Stimulated activated CD8-positive, alpha-beta memory T cell treated with anti-CD3 and anti-CD28 coated beads, Interleukin-15, amount 100 ng/mL, for 24 hours (primary cell): ENCODE data around the gene GABBR2.

ENCODE experiments used
- DNase-seq: peaks from one replicate; pipeline ENCODE4 v3.0.0-alpha.2; 2020; ENCODE audit warnings: low read depth

GABBR2 gene

DNA sequence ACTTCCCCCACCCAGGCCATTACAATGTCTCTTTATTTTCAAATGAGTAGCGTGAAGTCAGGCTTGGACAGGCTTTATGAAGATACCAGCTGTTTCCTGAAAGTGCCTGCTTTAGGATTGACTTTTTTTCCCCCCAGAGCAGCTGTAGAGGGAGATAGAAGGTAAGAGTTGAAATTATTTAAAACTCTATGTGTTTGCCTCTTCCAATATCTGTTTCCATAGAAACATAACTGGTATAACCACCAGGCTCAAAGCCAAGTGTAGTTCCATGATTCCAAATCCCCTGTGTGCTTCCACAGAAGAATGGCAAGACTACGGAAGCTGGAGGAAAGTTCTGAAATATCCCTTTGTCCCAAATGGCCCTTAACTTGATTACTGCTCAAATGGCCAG lies 365.9 kb downstream of the GABBR2 start:
- no peak for DNase-seq

DNA sequence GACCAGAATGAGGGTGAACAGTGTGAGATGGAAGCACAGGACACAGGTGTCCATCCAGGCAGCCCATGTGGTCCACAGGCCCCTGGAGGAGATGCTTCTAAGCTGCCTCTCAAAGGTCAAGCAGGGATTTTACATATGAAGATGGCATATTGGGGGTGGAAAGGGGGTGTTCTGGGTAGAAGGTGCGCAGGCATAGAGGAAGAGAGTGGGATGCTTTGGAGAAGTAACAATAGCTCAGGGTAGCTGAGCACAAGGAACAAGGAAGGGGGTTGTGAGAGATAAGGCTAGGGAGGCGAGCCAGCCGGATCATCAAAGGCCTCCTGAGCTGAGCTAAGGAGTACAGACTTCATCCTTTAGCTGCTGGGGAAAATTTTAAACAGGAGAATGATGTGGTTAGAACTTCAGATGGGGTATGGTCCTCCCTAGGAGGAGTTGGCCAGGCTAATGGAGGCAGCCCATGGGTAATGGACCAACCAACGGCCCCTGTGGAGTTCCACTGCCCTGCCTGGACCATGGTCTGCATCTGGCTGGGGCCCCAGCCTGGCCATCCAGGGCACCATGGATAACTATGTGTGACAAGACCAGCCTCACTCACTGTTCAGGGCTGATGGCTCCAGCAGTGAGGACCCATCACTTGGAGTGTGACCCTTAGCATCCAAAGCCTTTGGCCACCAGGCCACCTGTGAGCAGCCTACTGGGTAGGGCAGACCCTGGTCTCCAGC lies 366.5 kb downstream of the GABBR2 start:
- no peak for DNase-seq

DNA sequence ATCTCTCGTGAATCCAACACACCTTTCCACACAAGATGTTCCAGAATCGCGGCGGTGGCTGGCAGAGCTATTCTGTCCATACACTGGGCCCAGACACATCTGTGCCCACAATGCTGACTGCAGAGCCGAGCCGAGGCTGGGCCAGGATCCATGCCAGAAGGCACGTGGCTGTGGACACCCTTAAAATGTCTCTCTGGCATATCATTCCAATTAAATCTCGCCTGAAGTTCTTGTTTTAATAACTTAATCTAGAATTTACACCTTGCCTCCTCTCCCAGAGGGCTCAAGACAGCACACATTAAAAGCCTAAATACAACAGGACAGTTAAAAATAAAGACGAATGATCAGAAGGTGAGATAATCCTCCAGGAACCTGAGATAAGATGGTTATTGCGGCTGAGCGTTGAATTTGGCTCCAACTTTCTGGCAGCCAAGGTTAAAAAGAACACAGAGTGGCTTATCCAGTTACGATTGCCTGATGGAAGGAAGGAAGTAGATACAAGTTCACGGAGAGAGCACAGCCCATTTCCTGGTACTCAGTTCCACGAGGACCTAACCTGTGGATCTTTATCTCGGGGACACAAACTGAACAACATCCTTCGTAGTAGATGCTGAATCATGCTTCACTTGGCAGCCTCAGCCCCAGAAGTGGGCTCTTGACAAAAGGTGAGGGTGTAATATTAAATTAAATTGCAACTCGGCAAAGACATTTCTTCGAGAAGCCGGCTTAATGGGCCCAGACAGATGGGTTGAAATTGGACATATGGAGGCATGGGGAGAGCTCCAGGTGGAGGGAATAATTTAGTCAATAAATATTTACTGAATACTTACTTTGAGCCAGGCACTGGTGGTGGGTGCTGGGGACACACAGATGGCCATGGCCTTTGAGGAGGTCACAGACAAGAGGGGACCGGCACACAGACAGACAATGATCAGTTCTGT lies 367.3 kb downstream of the GABBR2 start:
- no peak for DNase-seq

DNA sequence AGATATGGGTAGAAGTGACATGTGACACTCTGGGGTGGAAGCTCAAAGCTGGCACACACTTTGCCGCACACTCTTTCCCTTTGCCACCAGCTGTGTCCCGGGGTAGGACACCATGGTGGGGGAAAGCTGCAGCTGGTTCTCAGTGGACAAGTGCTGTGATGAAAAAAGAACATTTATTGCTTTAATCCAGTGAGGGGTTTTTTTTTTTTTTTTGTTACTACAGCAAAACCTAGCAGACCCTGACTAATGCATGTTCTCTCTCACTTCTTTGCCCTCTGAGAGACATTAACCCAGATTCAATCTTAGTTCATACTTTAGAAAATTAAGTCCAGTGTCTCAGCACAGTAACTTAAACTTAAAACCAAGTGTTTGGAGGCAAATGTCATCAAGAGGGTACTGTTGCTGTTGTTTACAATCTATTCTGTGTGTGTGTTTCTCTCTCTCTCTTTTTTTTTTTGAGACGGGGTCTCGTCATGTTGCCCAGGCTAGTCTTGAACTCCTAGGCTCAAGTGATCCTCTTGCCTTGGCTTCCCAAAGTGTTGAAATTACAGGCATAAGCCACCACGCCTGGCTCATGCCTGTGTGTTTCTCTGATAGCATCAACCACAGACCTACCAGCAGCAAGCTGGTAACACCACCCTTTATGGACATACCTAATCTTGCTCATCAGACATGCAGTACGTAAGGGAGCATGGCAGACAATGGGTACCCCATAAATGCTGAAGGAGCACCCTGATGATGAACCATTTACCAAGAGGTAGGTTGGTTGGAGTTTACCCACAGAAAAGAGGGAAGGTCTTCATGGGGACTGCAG lies 368.5 kb downstream of the GABBR2 start:
- no peak for DNase-seq

DNA sequence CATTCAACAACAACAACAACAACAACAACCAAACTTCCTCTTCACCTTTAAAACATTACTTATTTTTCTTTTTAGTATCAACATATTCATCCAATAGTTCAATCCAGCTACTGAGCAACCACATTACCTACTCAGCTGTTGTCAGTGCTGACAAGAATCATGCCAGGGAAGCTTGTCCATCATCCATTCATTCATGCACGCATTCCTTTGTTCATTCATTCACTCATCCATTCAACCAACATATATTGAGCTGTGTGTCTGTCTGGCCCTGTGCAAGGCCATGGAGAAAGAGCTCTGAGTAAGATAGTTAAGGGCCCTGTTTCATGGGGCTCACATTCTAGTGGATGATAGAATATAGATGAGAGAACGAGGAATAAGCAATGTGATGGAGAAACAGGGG lies 373.1 kb downstream of the GABBR2 start:
- DNase-seq: no peak

DNA sequence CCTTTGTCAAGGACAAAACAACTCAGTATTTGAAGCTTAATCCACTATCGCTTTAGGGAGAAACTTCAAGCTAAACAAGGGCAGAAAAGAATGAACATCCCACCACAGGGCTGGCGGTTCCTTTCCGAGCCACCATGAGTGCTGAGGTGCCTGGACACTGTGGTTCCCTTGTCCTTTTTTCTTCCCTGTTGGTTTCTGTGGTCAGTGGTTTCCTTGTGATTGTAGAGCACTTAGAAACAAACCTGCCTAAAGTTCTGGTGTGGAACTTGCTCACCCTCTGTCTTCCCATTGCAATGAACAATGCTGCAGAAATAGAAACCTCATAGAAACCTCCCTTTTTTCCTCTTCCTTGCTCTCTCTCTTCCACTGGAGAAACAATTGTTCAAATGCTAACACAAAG lies 373.9 kb downstream of the GABBR2 start:
- no peak for DNase-seq

DNA sequence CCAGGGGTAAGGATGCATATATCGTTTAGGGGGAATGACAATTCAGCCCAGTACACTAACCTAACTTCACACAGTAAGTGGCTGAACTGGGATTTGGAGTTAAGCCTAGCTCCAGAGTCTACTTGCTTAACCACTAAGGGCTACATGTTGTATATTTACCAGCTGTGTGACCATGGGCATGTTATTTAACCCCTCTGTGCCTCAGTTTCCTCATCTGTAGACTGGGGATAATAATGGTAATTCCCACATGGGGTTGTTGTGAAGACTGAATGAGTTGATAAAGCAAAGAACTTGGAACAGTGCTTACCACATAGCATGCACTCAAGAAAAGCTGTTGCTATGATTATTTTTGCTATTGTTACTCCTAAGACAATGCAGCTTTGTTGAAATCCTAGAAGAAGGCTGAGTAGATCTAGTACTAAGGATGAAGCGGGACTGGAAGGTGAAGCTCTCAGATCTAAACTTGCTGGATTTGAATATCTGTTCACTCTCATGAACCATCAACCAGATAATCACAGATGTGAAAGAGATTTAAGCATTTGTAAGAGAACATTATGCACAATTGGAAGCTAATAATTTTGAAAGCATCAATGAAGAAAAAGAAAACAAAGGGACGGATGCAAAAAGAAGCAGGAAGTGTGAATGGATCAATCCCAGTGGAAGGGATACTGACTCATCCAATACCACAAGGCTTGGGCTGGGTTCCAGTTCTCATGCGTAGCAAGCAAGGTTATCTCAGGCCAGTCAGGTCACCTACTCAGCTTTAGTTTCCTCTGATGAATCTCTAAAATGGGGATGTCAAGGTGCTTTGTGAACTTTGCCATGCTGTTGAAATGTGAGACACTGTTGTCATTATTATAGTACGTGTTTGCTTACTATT lies 374.8 kb downstream of the GABBR2 start:
- DNase-seq: no peak

DNA sequence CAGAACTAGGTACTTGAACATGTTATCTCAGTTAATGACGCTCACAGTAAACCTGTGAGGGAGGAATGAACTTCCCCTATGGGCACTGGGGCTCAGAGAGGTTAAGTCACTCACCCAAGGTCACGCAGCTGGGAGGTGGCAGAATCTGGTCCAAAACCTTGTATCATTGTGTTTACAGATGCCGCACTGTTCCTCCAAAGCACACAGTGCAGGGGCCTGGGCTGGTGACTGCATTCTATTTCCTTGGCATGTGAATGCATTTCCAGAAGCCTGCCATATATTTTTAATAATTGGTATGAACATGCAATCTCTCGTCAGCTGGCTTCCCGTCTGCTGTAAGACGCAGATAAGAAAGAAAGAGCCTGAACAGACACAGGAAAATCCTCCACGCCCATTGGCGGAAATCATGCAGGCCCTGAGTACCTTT lies 376.3 kb downstream of the GABBR2 start:
- DNase-seq: no peak

DNA sequence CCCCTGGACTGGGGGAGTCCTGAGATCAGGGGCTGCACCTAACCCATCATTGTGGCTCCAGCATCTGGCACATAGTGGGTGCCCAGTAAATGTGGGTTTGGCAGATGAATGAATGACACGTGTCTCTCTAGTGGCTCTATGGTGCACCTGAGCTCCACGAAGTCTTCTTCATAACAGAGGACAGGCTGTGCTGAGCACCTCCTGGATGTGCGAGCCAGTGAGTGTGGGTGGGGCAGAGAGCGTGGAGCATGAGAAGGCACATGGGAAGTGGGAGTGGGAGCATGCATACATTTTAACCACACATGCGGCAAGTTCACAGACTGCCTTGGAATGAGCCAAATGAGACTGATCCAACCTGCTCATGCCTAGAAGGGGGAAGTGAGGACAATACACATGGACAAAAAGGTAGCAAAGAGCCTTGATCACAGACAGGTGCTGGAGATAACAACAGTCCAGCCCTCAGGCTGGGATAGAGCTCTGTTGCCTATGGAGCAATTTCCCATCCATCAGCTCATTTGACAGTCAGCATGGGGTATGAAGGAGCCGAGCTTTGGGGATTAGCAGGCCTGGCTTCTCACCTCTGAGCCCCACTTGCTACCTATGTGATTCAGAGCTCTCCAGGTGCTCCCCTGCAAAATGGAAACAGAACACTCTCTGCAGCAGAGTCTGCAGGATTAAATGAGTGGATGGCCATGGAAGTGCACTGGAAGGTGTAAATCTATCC lies 377.0 kb downstream of the GABBR2 start:
- DNase-seq: no peak

DNA sequence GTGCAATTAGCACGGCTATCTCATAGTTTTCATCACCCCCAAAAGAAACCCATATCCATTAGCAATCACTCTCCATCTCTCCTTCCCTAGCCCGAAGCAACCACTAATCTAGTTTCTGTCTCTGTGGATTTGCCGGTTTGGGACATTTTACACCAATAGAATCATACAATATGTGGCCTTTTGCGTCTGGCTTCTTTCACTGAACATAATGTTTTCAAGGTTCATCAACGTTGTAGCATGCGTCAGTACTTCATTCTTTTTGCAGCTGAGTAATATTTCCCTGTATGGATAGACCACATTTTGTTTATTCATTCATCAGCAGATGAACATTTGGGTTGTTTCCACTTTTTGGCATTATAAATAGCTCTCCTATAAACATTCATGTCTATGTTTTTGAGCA lies 377.9 kb downstream of the GABBR2 start:
- no peak for DNase-seq

DNA sequence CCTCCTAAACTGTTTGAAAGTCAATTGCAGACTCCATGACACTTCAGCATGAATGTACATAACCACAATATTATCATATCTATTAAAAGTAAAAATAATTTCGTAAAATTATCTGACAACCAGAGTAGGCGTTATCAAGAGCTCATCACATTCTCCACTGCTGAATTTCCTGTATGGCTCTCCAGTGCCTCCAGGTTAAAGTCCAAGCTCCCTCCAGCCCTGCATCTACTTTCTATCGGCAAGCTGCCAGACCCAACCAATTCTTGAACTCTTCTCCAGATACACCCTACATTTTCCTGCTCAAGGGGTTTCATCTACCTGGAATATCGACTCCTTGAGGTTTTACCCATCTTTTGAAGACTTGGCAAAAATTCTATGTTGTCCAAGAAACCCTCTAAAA lies 378.8 kb downstream of the GABBR2 start:
- no peak for DNase-seq

DNA sequence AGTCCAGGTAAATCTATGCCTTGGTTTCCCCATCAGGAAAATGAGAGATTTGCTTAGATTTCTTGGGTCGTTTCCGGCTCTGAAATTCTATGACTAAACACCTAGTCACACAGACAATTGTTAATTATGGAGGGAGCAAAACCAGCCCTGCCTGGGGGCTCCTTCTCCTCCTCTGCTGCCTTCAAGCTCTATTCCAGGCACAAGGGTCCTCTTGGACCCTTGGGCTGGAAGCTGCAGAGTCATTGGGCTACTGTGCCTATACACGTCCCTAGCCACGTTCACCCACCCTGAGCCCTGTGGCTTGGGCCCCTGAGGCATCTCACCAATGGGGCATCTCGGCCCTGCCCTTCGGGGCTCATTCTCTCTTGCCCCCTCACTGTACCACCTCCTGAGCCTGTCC lies 379.5 kb downstream of the GABBR2 start:
- no peak for DNase-seq

DNA sequence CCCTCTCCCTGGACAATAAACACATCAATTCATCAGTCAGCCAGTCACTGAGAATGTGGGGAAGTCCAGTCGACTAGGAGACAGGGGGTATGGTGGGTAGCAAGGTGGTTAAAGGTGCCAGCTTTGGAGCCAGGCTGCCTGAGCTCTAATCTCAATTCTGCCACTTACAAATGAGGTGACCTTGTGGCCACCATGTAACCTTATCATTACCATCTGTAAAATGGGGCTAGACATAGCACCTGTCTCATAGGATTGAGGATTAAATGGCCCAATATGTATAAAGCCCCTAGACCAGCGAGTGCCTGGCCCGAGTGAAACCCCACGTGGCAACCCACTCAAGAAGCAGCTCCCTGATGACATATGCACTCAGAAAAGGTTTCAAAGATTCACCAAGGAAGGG lies 380.0 kb downstream of the GABBR2 start:
- DNase-seq: no peak

DNA sequence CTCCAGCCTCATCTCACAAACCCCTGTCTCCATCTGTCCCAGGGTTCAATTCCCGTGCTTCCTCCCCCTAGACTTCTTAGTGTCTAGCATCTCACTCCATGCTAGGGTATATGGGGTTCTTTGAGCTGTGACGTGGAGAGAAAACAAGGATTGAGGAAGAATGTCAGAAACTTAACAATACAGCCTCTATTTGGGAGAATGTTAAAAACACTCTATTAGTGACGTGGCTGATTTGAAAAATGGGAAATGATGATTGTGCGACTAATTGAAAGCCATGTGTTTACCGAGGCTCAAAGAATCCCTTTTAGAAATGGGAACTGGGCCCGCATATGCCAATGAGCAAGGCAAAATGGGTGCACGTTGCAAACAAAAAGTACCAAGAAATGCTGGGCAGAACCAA lies 380.6 kb downstream of the GABBR2 start:
- DNase-seq: no peak

DNA sequence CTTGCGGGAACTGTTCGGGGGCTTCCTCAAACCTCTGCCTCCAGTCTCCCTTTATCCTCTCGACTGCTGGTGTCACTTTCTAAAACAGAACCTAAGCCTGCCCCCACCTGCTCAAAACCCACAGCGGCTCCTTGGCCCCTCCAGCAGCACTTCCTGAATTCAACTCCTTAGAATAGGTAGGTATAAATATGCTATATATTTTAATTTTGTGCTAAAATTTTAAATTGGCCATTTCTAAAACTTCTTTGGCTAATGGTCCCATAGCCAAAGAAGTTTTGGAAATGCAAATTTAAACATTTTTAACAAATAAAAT lies 381.5 kb downstream of the GABBR2 start:
- DNase-seq: no peak

DNA sequence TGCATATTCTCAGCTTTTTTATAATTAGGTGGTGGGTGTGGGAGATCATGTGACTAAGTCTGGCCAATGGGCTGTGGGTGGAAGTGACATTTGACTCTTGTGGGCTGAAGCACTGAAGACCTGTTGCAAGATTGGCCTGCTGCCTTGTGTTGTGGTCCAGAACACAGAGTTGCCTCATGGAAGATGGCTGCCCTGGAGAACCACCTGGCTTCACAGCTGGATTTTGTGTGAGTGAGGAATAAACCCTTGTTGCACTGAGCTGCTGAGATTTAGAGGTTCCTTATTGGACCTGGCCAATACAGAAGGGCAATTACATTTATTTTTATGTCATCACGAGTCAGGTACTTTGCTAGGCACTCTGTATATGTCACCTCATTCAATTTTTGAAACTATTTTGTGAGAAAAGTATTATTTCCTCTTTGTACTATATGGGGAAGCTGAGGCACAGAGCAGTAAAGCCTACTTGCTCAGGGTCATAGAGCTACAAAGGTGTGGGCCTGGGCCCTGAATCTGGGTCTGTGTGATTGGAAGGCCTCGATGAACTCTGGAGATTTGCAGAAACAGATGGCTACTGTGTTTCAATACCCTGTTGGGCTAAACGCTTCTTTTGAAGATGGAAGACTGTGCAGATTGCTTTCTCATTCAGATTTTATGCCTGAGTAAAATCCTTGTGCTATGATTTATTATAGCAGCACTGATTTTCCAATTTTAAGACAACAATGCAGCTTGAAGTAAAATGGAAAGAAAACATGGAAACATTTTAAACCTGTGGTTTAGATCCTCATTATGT lies 382.1 kb downstream of the GABBR2 start:
- DNase-seq: no peak

DNA sequence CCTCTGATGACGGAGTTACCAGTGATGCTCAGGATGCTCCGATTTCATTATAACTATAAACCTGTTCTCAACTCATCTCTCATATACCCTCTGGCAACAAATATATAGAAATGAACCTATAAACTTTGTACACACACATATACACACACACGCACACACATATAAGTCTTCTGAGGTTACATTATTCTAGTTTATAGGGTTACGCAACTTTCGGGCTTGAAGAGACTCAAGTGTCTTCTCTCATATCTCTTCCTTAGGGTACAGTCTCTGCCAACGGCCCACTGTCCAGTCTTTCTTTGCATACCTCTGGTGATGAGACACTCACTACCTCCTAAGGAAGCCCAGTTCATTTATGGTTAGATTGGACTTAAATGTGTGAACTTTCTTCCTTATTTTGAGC lies 383.9 kb downstream of the GABBR2 start:
- no peak for DNase-seq

DNA sequence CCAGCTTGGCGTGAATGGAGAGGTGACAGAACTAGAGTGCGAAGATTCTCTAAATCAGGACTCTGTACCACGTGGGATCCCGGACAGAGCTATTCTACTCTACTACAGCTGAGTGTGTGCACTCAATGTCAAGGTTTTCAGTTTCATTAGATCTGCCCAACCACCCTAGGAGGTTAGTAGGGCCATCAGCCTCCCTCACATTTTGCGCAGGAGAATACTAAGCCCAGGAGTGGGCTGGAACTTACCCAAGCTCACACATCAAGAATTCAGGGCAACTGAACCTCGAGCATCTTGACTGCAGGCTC lies 385.0 kb downstream of the GABBR2 start:
- DNase-seq: no peak

DNA sequence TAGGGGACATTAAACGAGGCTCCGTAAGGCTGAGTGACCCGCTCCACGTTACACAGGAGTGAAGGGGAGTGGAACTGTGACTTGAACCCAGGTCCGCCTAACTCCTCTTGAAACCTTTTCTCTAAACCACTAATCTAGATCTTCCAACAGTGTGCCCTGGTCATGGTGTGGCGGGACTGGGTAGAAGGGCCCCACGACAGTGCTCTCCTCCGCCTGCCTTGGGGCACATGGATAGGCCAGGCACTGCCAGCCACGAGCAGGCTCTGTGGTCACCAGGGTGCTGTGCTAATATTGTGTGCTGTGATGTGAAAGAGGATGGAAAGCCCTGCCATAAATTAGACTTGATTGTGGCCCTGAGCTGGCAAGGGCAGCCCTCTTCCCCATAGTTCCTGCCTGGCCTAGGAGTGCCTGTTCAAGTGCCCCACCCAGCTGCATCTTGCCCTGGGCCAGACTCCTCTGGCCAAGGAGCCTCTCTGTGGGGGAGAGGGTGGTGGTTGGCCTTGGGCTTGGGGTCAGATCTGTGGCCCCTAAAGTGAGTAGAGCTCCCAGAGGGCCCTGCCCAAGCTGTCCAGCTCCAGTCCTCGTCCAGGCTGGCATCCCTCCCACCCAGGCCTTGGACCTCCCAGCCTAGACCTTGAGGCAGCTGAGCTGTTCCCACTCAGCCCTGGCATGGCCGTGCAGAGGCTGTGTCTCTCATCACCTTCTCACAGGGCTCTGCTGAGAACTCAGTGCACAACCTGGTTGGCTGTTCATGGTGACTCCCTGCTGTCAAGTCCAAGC lies 385.5 kb downstream of the GABBR2 start:
- no peak for DNase-seq

DNA sequence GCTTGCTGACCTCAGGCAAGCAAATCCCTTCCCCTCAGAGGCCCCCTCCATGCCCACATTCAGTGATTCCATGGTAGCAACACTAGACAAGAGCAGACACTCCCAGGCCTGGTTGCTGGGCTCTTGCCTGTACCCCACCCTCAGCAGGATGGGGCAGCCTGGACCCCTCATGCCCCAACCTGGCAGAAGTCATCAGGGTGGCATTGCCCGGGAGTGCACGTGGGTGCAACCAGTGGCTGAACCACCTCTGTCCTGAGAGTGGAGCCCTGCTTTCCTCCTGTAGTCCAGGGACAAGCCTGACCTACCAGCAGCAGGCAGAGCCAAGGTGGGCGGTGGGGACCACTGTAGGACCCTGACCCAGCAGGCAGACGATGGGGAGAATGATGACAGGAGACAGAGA lies 387.5 kb downstream of the GABBR2 start:
- no peak for DNase-seq
